H54 (cell line): Measurements from ENCODE around the gene POU2F1.

ENCODE experiments used
- DNase-seq: peaks from one replicate; pipeline ENCODE4 v3.0.0; 2011; ENCODE audit warnings: low spot score, mixed read lengths; ENCODE audit not compliant: insufficient read length
- FAIRE-seq: peaks from 3 replicates; lab custom pipeline; 2011; peaks lifted over from hg19 to GRCh38; lab: Jason Lieb, UNC
- POLR2A ChIP-seq: IDR thresholded peaks from 2 replicates; pipeline ENCODE4 v1.6.1; 2011; ENCODE audit warnings: low read depth, mild to moderate bottlenecking, low read length

Gene POU2F1

GRCh38 chr1:167419245-167419644, 198.6 kb downstream of the POU2F1 start:
- TF ChIP-seq POLR2A: no peak

GRCh38 chr1:167420510-167420909, 199.8 kb downstream of the POU2F1 start:
- no peak for TF ChIP-seq POLR2A
- FAIRE-seq: no peak
- no peak for DNase-seq

More at GRCh38 chr1:167419245-167419644, 198.6 kb downstream of the POU2F1 start:
- FAIRE-seq (no peak), DNase-seq (no peak)

GRCh38 chr1:167423684-167424619, 203.3 kb downstream of the POU2F1 start:
- FAIRE-seq (no peak), DNase-seq (no peak)
- TF ChIP-seq POLR2A: no peak

GRCh38 chr1:167425482-167425881, 204.8 kb downstream of the POU2F1 start:
- no peak for TF ChIP-seq POLR2A
- FAIRE-seq: no peak
- DNase-seq: no peak

- no peak for DNase-seq
- TF ChIP-seq POLR2A: no peak
- no peak for FAIRE-seq
Observed at GRCh38 chr1:167426716-167427115, 206.0 kb downstream of the POU2F1 start.

- TF ChIP-seq POLR2A: no peak
- DNase-seq (no peak), FAIRE-seq (no peak)
Observed at GRCh38 chr1:167427848-167428247, 207.2 kb downstream of the POU2F1 start.

GRCh38 chr1:167428395-167428794, 207.7 kb downstream of the POU2F1 start:
- FAIRE-seq: no peak
- TF ChIP-seq POLR2A: no peak
- DNase-seq: no peak

- no peak for TF ChIP-seq POLR2A
- DNase-seq (no peak), FAIRE-seq (no peak)
Observed at GRCh38 chr1:167429612-167430011, 208.9 kb downstream of the POU2F1 start.

GRCh38 chr1:167430134-167430848, 209.6 kb downstream of the POU2F1 start:
- TF ChIP-seq POLR2A: no peak
- DNase-seq: no peak
- FAIRE-seq: no peak

GRCh38 chr1:167430849-167431242, 210.2 kb downstream of the POU2F1 start:
- FAIRE-seq (no peak), DNase-seq (no peak)
- TF ChIP-seq POLR2A: no peak

GRCh38 chr1:167431261-167431908, 210.7 kb downstream of the POU2F1 start:
- no peak for DNase-seq
- TF ChIP-seq POLR2A: no peak
- FAIRE-seq: no peak

GRCh38 chr1:167431909-167432650, 211.4 kb downstream of the POU2F1 start:
- DNase-seq: no peak
- no peak for TF ChIP-seq POLR2A
- FAIRE-seq: no peak

- FAIRE-seq (no peak), DNase-seq (no peak)
- no peak for TF ChIP-seq POLR2A
Observed at GRCh38 chr1:167432780-167433179, 212.1 kb downstream of the POU2F1 start.
